Ovary (tissue), 9 donors: ENCODE results near the gene ADCYAP1. TPM values are rescaled to one million over a fixed set of nuclear protein-coding genes. Genes with fewer than 3 reads are reported as not detected.

Experiments used
- DNase-seq, 5 donors: peaks; one replicate each; pipeline ENCODE4 v3.0.0-alpha.2; 2019 to 2020
- H3K27ac ChIP-seq, 2 donors: fragments of 200-600 bp; one replicate each; pipeline versions ENCODE4 v1.5.1 to v1.8.0; 2019 to 2022
- H3K27me3 ChIP-seq: fragments of 200-600 bp; one replicate; pipeline ENCODE4 v1.8.0; 2022
- H3K36me3 ChIP-seq: fragments of 200-600 bp; sonication (generic); one replicate; pipeline ENCODE4 v1.5.1; 2019
- H3K4me1 ChIP-seq: one replicate; pipeline ENCODE4 v1.8.1; 2013; ENCODE audit warnings: mild to moderate bottlenecking, moderate library complexity; ENCODE audit not compliant: insufficient read depth
- H3K4me3 ChIP-seq: fragments of 200-600 bp; sonication (generic); one replicate; pipeline ENCODE4 v1.5.1; 2017
- H3K9me3 ChIP-seq, 2 donors: fragments of 200-600 bp in 1 of 2; sonication (generic) in 1 of 2; one replicate each; pipeline versions ENCODE4 v1.5.1 to v1.8.1; 2013 to 2019; ENCODE audit warnings: mild to moderate bottlenecking in 1 of 2, moderate library complexity in 1 of 2
- CTCF ChIP-seq, 3 donors: fragments of 450-650 bp in 2 of 3; fragments of 200-600 bp in 1 of 3; IDR thresholded peaks; one replicate each; pipeline versions ENCODE4 v1.5.1 to v1.8.0; 2016 to 2022; ENCODE audit warnings: antibody characterized with exemption in 3 of 3, mild to moderate bottlenecking in 1 of 3
- EP300 ChIP-seq: sonication (generic); formaldehyde crosslinking; IDR thresholded peaks from one replicate; pipeline ENCODE4 v1.6.1; 2017; ENCODE audit warnings: antibody characterized with exemption
- POLR2A ChIP-seq: fragments of 450-650 bp; IDR thresholded peaks from one replicate; pipeline ENCODE4 v1.6.1; 2017; ENCODE audit warnings: antibody characterized with exemption, mild to moderate bottlenecking, moderate library complexity
- WGBS, 3 donors: extraction: QIAGEN DNeasy Blood & Tissue Kit in 1 of 3; methylation state at CpG; one replicate each; pipeline versions ENCODE4 v1.1.5 to v1.1.7; 2013 to 2017; 5-methylcytosine and 5-hydroxymethylcytosine counted together
- intact Hi-C, 4 donors: fragments of 100-400 bp; cut with DNase I; formaldehyde crosslinking; loops; one replicate each; pipeline versions ENCODE4 v1.11.0 to v1.15.1; 2022 to 2023
- polyA plus RNA-seq, 2 donors: library from polyadenylated mRNA; stranded (reverse); fragments of 200-250 nt in 1 of 2; fragments of 350-450 nt in 1 of 2; fragmentation: Illumina TruSeq in 1 of 2; extraction: RNeasy Lipid Tissue Mini Kit (QIAGEN cat#74804) in 1 of 2; gene quantifications; one replicate each; pipeline ENCODE4 v1.2.3, GENCODE V29; 2013 to 2014
- total RNA-seq, 7 donors: library from RNA; depleted of rRNA in 2 of 7; stranded (reverse); fragments of >200 nt in 2 of 7; fragmentation: NEBNext Ultra II Directional in 3 of 7; extraction: Animal tissue kit (Norgen Biotek cat#: 25700) in 3 of 7; gene quantifications; one replicate each; pipeline versions ENCODE4 v1.1.0 to v1.2.4, GENCODE V29; 2016 to 2023
- donor health status: DM: no; HTN: no; CAD: no; lungs with moderate emphysema.
- donor health status: DM: no; HTN: no; CAD: no.
- donor health status: Bipolar disorder and iron deficiency.
- donor health status: DM: yes; HTN: yes; CAD: no.
- donor health status: DM: no; HTN: no; CAD: no.
- donor health status: DM: yes; HTN: yes; CAD: no.

The ADCYAP1 gene
- total and polyA plus RNA-seq, 9 donors = 0.13 to 4.9 (median 0.35) TPM; not detected in 5

GRCh38 chr18:936941-937340 is 32.3 kb downstream of the ADCYAP1 start:
- Histone ChIP-seq H3K27me3 (no peaks in the 10 kb centered on the region), H3K27ac (no peak overlapping the region), H3K9me3 (no peaks in the 10 kb centered on the region), H3K36me3 (no peaks in the 10 kb centered on the region), H3K4me1 (no peaks in the 10 kb centered on the region), H3K4me3 (no peak overlapping the region)
- TF ChIP-seq EP300 = no peak
- no peak for TF ChIP-seq CTCF (IDR thresholded peaks at IDR 0.05)
- TF ChIP-seq POLR2A = no peak
- 49 to 69% (median 61%) methylated on average over 6 of the region's 6 CpGs for WGBS, 3 donors
- no peak for DNase-seq
- intact Hi-C loops = no loop called here

- Histone ChIP-seq H3K4me1 (no peaks in the 10 kb centered on the region), H3K9me3 (no peaks in the 10 kb centered on the region), H3K27ac (no peak overlapping the region), H3K27me3 (no peaks in the 10 kb centered on the region), H3K4me3 (no peak overlapping the region), H3K36me3 (no peaks in the 10 kb centered on the region)
- 53 to 62% (median 55%) methylated on average over 4 of the region's 4 CpGs for WGBS, 3 donors
- TF ChIP-seq POLR2A = no peak
- no peak for TF ChIP-seq EP300
- TF ChIP-seq CTCF (IDR thresholded peaks at IDR 0.05) = no peak
- intact Hi-C loops = no loop called here
- no peak for DNase-seq
These were observed 34.5 kb downstream of the ADCYAP1 start for GRCh38 chr18:939166-939565.

- Histone ChIP-seq H3K27me3 (no peaks in the 10 kb centered on the region), H3K9me3 (no peaks in the 10 kb centered on the region), H3K4me1 (no peaks in the 10 kb centered on the region), H3K27ac (no peak overlapping the region), H3K4me3 (no peak overlapping the region), H3K36me3 (no peaks in the 10 kb centered on the region)
- DNase-seq = no peak
- 79 to 85% (median 81%) methylated on average over 4 of the region's 4 CpGs for WGBS, 3 donors
- TF ChIP-seq POLR2A = no peak
- TF ChIP-seq EP300 = no peak
- no peak for TF ChIP-seq CTCF (IDR thresholded peaks at IDR 0.05)
- intact Hi-C loops = no loop called here
These were observed 35.3 kb downstream of the ADCYAP1 start for GRCh38 chr18:939958-940357.

- Histone ChIP-seq H3K27me3 (no peaks in the 10 kb centered on the region), H3K4me1 (no peaks in the 10 kb centered on the region), H3K27ac (no peak overlapping the region), H3K4me3 (no peak overlapping the region), H3K9me3 (no peaks in the 10 kb centered on the region), H3K36me3 (no peaks in the 10 kb centered on the region)
- 76 to 80% (median 77%) methylated on average over 2 of the region's 2 CpGs for WGBS, 3 donors
- intact Hi-C loops = no loop called here
- TF ChIP-seq POLR2A (no peak), CTCF (IDR thresholded peaks at IDR 0.05) (no peak), EP300 (no peak)
- DNase-seq = no peak
These were observed 36.7 kb downstream of the ADCYAP1 start for GRCh38 chr18:941331-941730.

GRCh38 chr18:944440-944839 is 39.8 kb downstream of the ADCYAP1 start:
- Histone ChIP-seq H3K9me3 (no peaks in the 10 kb centered on the region), H3K36me3 (no peaks in the 10 kb centered on the region), H3K27me3 (no peaks in the 10 kb centered on the region), H3K4me1 (no peaks in the 10 kb centered on the region), H3K27ac (no peak overlapping the region), H3K4me3 (no peak overlapping the region)
- intact Hi-C loops = no loop called here
- DNase-seq = no peak
- WGBS, 3 donors = 13 to 31% (median 14%) methylated on average over 1 of the region's 1 CpG
- TF ChIP-seq EP300 = no peak
